Natural killer cell (primary cell): Measurements from ENCODE around the gene SLC12A5. TPM values are rescaled to one million over a fixed set of nuclear protein-coding genes. Genes with fewer than 3 reads are reported as not detected.

Source experiments
- ATAC-seq, 3 donors: fragments of 150-1000 bp in 2 of 3; fragments of 200-7000 bp in 1 of 3; cut with Tn5 transposase; 1 replicate in 1 of 3; 2 replicates in 2 of 3; pipeline ENCODE4 v1.10.0; 2021; ENCODE audit warnings: mild to moderate bottlenecking in 2 of 3, moderate library complexity in 2 of 3
- DNase-seq, 2 donors: peaks; one replicate each; pipeline versions ENCODE4 v3.0.0 to v3.0.0-alpha.2; 2013 to 2021; ENCODE audit warnings: mixed read lengths in 1 of 2
- H3K27ac ChIP-seq: one replicate; pipeline ENCODE4 v1.5.1; 2013; ENCODE audit warnings: mild to moderate bottlenecking, low read length
- H3K27me3 ChIP-seq: one replicate; pipeline ENCODE4 v1.6.1; 2013; ENCODE audit warnings: low read length; ENCODE audit not compliant: control insufficient read depth, insufficient read depth
- H3K36me3 ChIP-seq: one replicate; pipeline ENCODE4 v1.6.1; 2013; ENCODE audit warnings: low read length; ENCODE audit not compliant: control insufficient read depth, insufficient read depth
- H3K4me1 ChIP-seq: one replicate; pipeline ENCODE4 v1.6.1; 2013; ENCODE audit warnings: low read length; ENCODE audit not compliant: control insufficient read depth, insufficient read depth
- H3K4me3 ChIP-seq: one replicate; pipeline ENCODE4 v1.5.1; 2013; ENCODE audit warnings: low read length
- H3K9me3 ChIP-seq: one replicate; pipeline ENCODE4 v1.6.1; 2013; ENCODE audit warnings: low read length; ENCODE audit not compliant: control insufficient read depth, insufficient read depth
- H3K27ac Mint-ChIP-seq, 2 donors: one replicate each; pipeline ENCODE4 v1.8.0; 2022; ENCODE audit warnings: mild to moderate bottlenecking in 2 of 2, mixed read lengths in 2 of 2, moderate library complexity in 1 of 2
- H3K27me3 Mint-ChIP-seq, 2 donors: one replicate each; pipeline ENCODE4 v1.8.0; 2022; ENCODE audit warnings: low read depth in 2 of 2, mixed read lengths in 2 of 2
- H3K36me3 Mint-ChIP-seq: one replicate; pipeline ENCODE4 v1.8.0; 2022; ENCODE audit warnings: mixed read lengths
- H3K4me1 Mint-ChIP-seq, 2 donors: one replicate each; pipeline ENCODE4 v1.8.0; 2022; ENCODE audit warnings: mixed read lengths in 2 of 2
- H3K4me3 Mint-ChIP-seq: one replicate; pipeline ENCODE4 v1.8.0; 2022; ENCODE audit warnings: mild to moderate bottlenecking, moderate library complexity, mixed read lengths
- H3K9me3 Mint-ChIP-seq, 2 donors: one replicate each; pipeline ENCODE4 v1.8.0; 2022; ENCODE audit warnings: mixed read lengths in 2 of 2
- WGBS: methylation state at CpG from one replicate; pipeline ENCODE4 v1.1.7; 2013; ENCODE audit warnings: missing lambda C conversion rate; ENCODE audit not compliant: insufficient coverage; 5-methylcytosine and 5-hydroxymethylcytosine counted together
- intact Hi-C: fragments of 100-400 bp; cut with micrococcal nuclease; formaldehyde crosslinking; loops from one replicate; pipeline ENCODE4 v1.14.2; 2022
- total RNA-seq, 4 donors: library from RNA; stranded (reverse); fragments of 120-200 nt in 1 of 4; gene quantifications; one replicate each; pipeline versions ENCODE4 v1.2.3 to v1.2.4, GENCODE V29; 2013 to 2022
- TF ChIP-seq, protein P1 (sequence below): fragments of 200-600 bp; IDR thresholded peaks from one replicate; pipeline ENCODE4 v1.8.0; 2022; ENCODE audit warnings: antibody characterized with exemption

The SLC12A5 gene
- total RNA-seq, 3 donors from 2014 or later (not counting 1 experiment from before 2014, with no cell fraction given) = 0.85 TPM; not detected in 2

DNA sequence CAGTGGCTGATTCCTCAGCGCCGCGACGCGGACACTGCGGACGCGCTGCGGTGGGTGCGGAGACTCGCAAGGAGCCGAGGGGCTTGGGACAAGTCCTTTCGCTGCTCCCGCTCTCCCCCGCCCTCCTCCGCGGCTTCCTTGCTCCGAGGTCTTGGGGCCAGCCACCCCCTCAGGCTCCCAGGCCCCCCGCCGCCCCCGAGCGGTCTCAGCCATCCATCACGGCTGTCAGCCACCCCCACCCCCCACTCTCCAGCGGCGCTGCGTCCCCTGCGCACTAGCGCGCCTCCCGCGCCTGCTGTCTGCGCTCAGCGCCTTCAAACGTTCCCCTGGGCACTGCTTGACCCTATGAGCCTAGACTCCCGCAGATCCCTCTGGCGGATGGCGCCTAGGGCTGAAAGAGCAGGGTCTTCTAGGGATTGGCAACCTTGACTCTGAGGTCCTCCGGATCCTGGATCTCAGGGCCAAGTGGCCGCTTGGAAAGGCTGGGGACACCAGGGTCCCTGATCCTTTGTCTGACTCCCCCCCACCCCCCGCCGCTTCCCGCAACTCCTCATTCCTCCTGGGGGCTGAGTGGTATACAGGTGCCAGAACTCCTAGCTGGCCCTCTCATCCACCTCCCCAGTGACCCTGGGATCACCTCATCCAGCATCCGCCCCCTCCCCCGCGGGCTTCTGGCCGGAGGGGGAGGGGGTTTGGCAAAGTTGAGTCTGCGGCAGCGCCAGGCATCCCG lies 1.4 kb downstream of the SLC12A5 start:
- H3K4me3 ChIP-seq = no peak overlapping the region
- Mint-ChIP-seq H3K9me3 (no peaks in the 10 kb centered on the region), H3K4me3 (peak overlapping the region; percentile 31), H3K36me3 (no peaks in the 10 kb centered on the region), H3K27me3 (peaks cover 42 to 46% of the 10 kb centered on the region in 2 donors), H3K27ac (no peak overlapping the region), H3K4me1 (no peaks in the 10 kb centered on the region)
- intact Hi-C loops = no loop called here
- TF ChIP-seq, protein P1, sequence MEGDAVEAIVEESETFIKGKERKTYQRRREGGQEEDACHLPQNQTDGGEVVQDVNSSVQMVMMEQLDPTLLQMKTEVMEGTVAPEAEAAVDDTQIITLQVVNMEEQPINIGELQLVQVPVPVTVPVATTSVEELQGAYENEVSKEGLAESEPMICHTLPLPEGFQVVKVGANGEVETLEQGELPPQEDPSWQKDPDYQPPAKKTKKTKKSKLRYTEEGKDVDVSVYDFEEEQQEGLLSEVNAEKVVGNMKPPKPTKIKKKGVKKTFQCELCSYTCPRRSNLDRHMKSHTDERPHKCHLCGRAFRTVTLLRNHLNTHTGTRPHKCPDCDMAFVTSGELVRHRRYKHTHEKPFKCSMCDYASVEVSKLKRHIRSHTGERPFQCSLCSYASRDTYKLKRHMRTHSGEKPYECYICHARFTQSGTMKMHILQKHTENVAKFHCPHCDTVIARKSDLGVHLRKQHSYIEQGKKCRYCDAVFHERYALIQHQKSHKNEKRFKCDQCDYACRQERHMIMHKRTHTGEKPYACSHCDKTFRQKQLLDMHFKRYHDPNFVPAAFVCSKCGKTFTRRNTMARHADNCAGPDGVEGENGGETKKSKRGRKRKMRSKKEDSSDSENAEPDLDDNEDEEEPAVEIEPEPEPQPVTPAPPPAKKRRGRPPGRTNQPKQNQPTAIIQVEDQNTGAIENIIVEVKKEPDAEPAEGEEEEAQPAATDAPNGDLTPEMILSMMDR = no peak
- WGBS = 19% methylated on average over 44 of the region's 49 CpGs
- peaks cover 23% of the 10 kb centered on the region for H3K27me3 ChIP-seq
- no peaks in the 10 kb centered on the region for H3K9me3 ChIP-seq
- ATAC-seq (no peak), DNase-seq (no peak)
- H3K27ac ChIP-seq = no peak overlapping the region
- no peaks in the 10 kb centered on the region for H3K36me3 ChIP-seq
- no peaks in the 10 kb centered on the region for H3K4me1 ChIP-seq

DNA sequence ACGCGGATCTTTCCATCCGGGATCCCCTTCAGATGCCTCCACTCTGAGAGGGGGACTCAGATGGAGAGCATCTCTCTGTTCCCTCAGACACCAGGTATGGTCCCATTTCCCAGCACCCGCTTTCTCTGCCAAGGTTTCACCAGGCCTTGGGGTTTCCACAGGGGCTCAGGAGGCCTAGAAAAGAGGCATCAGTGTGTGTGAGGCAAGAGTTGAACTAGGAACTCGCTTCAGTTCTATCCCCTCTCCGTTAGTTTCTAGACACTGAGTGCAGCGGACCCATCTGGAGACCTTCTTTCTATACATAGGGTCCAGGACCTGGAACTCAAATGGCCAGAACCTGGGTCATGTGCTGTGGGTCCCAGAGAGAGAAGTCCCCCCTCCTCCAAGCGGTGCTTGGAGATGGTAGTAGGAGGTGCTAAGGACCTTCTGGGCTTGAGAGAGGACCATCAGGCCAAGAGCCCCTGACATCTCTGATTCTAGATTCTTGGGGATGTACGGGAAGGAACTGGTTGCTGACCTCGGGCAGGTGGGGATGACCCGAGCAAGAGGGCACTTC lies 2.1 kb downstream of the SLC12A5 start:
- WGBS = 22% methylated on average over 10 of the region's 11 CpGs
- ATAC-seq = no peak
- TF ChIP-seq, protein P1 = no peak

DNA sequence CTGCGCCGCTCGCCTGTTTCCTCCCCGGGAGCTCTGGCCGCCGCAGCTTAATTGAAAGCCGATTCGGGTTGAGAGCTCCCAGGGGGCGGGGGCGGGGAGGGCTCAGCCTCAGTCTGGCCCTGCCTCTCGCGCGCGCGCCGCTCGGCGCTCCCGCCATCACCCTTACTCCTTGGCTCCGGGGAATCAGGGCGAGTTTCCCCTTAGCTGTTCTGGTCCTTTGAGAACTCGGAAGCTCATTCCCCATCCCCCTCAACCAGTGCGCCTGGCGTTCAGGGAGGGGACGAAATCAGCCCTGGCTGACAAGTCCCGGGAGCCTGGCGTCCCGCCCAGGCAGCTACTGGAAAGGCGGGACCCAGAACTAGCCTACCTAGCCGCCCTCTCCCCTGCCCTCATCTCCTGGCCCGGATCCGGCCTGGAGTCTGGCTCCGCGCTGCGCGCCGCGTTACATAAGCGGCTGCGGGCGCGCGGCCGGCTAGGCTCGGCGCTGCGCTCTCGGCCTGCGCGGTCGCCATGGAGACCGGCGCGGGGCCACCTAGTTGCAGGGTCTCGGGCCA lies 2.8 kb downstream of the SLC12A5 start:
- ATAC-seq (no peak), DNase-seq (no peak)
- peaks cover 39 to 48% of the 10 kb centered on the region in 2 donors for H3K27me3 Mint-ChIP-seq
- H3K9me3 ChIP-seq = no peaks in the 10 kb centered on the region
- no peak overlapping the region for H3K27ac Mint-ChIP-seq
- no peaks in the 10 kb centered on the region for H3K36me3 Mint-ChIP-seq
- WGBS = 4% methylated on average over 55 of the region's 55 CpGs
- no peaks in the 10 kb centered on the region for H3K36me3 ChIP-seq
- H3K27me3 ChIP-seq = peaks cover 19% of the 10 kb centered on the region
- no peak overlapping the region for H3K27ac ChIP-seq
- TF ChIP-seq, protein P1 = no peak
- H3K4me1 ChIP-seq = no peaks in the 10 kb centered on the region
- no peak overlapping the region for H3K4me3 Mint-ChIP-seq
- no peak overlapping the region for H3K4me3 ChIP-seq
- H3K9me3 Mint-ChIP-seq = no peaks in the 10 kb centered on the region
- no peaks in the 10 kb centered on the region for H3K4me1 Mint-ChIP-seq
- intact Hi-C loops = no loop called here

More for the DNA sequence above, 2.1 kb downstream of the SLC12A5 start:
- Histone ChIP-seq H3K36me3 (no peaks in the 10 kb centered on the region), H3K9me3 (no peaks in the 10 kb centered on the region), H3K27ac (no peak overlapping the region), H3K4me1 (no peaks in the 10 kb centered on the region), H3K27me3 (peaks cover 22% of the 10 kb centered on the region), H3K4me3 (no peak overlapping the region)
- Mint-ChIP-seq H3K4me1 (no peaks in the 10 kb centered on the region), H3K27ac (no peak overlapping the region), H3K36me3 (no peaks in the 10 kb centered on the region), H3K9me3 (no peaks in the 10 kb centered on the region), H3K27me3 (peaks cover 39 to 51% of the 10 kb centered on the region in 2 donors), H3K4me3 (no peak overlapping the region)
- no peak for DNase-seq
- intact Hi-C loops = no loop called here
